Activated naive CD4-positive, alpha-beta T cell treated with anti-CD3 and anti-CD28 coated beads for 36 hours (primary cell): ENCODE data around the gene CCDC27. TPM values are rescaled to one million over a fixed set of nuclear protein-coding genes. Genes with fewer than 3 reads are reported as not detected.
A peak's percentile ranks its signal among the peaks of the same experiment; 100 is the strongest.

Experiments used
- CTCF ChIA-PET: fragments of 350-600 bp; sonication (Branson Sonifier 250); formaldehyde crosslinking; loops from one replicate; lab custom pipeline; 2021; ENCODE audit warnings: antibody characterized with exemption; lab: Charles Lee
- DNase-seq: peaks from one replicate; pipeline ENCODE4 v3.0.0-alpha.2; 2020
- H3K27ac Mint-ChIP-seq: one replicate; pipeline ENCODE4 v1.8.0; 2021; ENCODE audit warnings: mild to moderate bottlenecking, mixed read lengths
- H3K27me3 Mint-ChIP-seq: one replicate; pipeline ENCODE4 v1.8.0; 2021; ENCODE audit warnings: low read depth, mixed read lengths
- H3K36me3 Mint-ChIP-seq: one replicate; pipeline ENCODE4 v1.8.0; 2021; ENCODE audit warnings: low read depth, mixed read lengths
- H3K4me1 Mint-ChIP-seq: one replicate; pipeline ENCODE4 v1.8.0; 2021; ENCODE audit warnings: low read depth, mixed read lengths
- H3K4me3 Mint-ChIP-seq: one replicate; pipeline ENCODE4 v1.8.0; 2021; ENCODE audit warnings: mild to moderate bottlenecking, moderate library complexity, mixed read lengths
- H3K9me3 Mint-ChIP-seq: one replicate; pipeline ENCODE4 v1.8.0; 2021; ENCODE audit warnings: mixed read lengths
- intact Hi-C: fragments of 100-400 bp; cut with micrococcal nuclease; formaldehyde crosslinking; loops from one replicate; pipeline ENCODE4 v1.15.1; 2023
- total RNA-seq, 2 experiments: library from RNA; stranded (reverse); gene quantifications; one replicate each; pipeline ENCODE4 v1.2.3, GENCODE V29; 2021

The CCDC27 gene
- total RNA-seq, 2 experiments from 2014 or later = not detected

- CTCF ChIA-PET = interaction anchor here (0.5 to 1.3 kb wide), 2 partner anchors 9 to 26 kb away, joined by 3 read pairs; no protein-coding TSS in a partner anchor
- H3K9me3 Mint-ChIP-seq = no peaks in the 10 kb centered on the region
- no peak for DNase-seq
- H3K27me3 Mint-ChIP-seq = no peaks in the 10 kb centered on the region
- H3K4me1 Mint-ChIP-seq = no peaks in the 10 kb centered on the region
- no peak overlapping the region for H3K4me3 Mint-ChIP-seq
- intact Hi-C loops = no loop called here
- H3K36me3 Mint-ChIP-seq = peaks cover 17% of the 10 kb centered on the region
- H3K27ac Mint-ChIP-seq = no peak overlapping the region
These were observed 25.7 kb downstream of the CCDC27 start for GRCh38 chr1:3777647-3778589.

- H3K27ac Mint-ChIP-seq = no peak overlapping the region
- intact Hi-C loops = no loop called here
- H3K9me3 Mint-ChIP-seq = no peaks in the 10 kb centered on the region
- no peaks in the 10 kb centered on the region for H3K4me1 Mint-ChIP-seq
- peaks cover 17% of the 10 kb centered on the region for H3K36me3 Mint-ChIP-seq
- DNase-seq = no peak
- H3K4me3 Mint-ChIP-seq = no peak overlapping the region
- CTCF ChIA-PET = interaction anchor here (0.5 to 1.3 kb wide), 2 partner anchors 8 to 25 kb away, joined by 3 read pairs; no protein-coding TSS in a partner anchor
- H3K27me3 Mint-ChIP-seq = no peaks in the 10 kb centered on the region
These were observed 26.5 kb downstream of the CCDC27 start for GRCh38 chr1:3778590-3779264.

GRCh38 chr1:3779265-3779911 is 27.1 kb downstream of the CCDC27 start:
- H3K9me3 Mint-ChIP-seq = no peaks in the 10 kb centered on the region
- peaks cover 19% of the 10 kb centered on the region for H3K36me3 Mint-ChIP-seq
- no peaks in the 10 kb centered on the region for H3K27me3 Mint-ChIP-seq
- CTCF ChIA-PET = interaction anchor here (1.3 kb wide), 1 partner anchor 25 kb away, joined by 3 read pairs; no protein-coding TSS in a partner anchor
- H3K27ac Mint-ChIP-seq = no peak overlapping the region
- H3K4me1 Mint-ChIP-seq = no peaks in the 10 kb centered on the region
- H3K4me3 Mint-ChIP-seq = no peak overlapping the region
- intact Hi-C loops = no loop called here
- no peak for DNase-seq

GRCh38 chr1:3779912-3780416 is 27.7 kb downstream of the CCDC27 start:
- Mint-ChIP-seq H3K9me3 (no peaks in the 10 kb centered on the region), H3K27ac (no peak overlapping the region), H3K4me3 (no peak overlapping the region), H3K4me1 (no peaks in the 10 kb centered on the region), H3K27me3 (no peaks in the 10 kb centered on the region), H3K36me3 (peaks cover 20% of the 10 kb centered on the region)
- intact Hi-C loops = no loop called here
- CTCF ChIA-PET = no interaction called here
- no peak for DNase-seq

GRCh38 chr1:3780901-3781300 is 28.7 kb downstream of the CCDC27 start:
- intact Hi-C loops = no loop called here
- H3K36me3 Mint-ChIP-seq = peaks cover 27% of the 10 kb centered on the region
- CTCF ChIA-PET = no interaction called here
- no peak overlapping the region for H3K4me3 Mint-ChIP-seq
- no peak for DNase-seq
- H3K4me1 Mint-ChIP-seq = no peaks in the 10 kb centered on the region
- no peak overlapping the region for H3K27ac Mint-ChIP-seq
- H3K27me3 Mint-ChIP-seq = no peaks in the 10 kb centered on the region
- H3K9me3 Mint-ChIP-seq = no peaks in the 10 kb centered on the region

GRCh38 chr1:3783651-3784474 is 31.6 kb downstream of the CCDC27 start:
- no peak overlapping the region for H3K27ac Mint-ChIP-seq
- H3K4me1 Mint-ChIP-seq = peaks cover 10% of the 10 kb centered on the region
- no peak overlapping the region for H3K4me3 Mint-ChIP-seq
- intact Hi-C loops = no loop called here
- H3K27me3 Mint-ChIP-seq = no peaks in the 10 kb centered on the region
- peaks cover 33% of the 10 kb centered on the region for H3K36me3 Mint-ChIP-seq
- CTCF ChIA-PET = interaction anchor here (0.7 kb wide), 1 partner anchor 8 kb away, joined by 3 read pairs; no protein-coding TSS in a partner anchor
- H3K9me3 Mint-ChIP-seq = no peaks in the 10 kb centered on the region
- DNase-seq = no peak

- Mint-ChIP-seq H3K27ac (no peak overlapping the region), H3K36me3 (peaks cover 28% of the 10 kb centered on the region), H3K27me3 (no peaks in the 10 kb centered on the region), H3K4me3 (no peak overlapping the region), H3K4me1 (peaks cover 10% of the 10 kb centered on the region), H3K9me3 (no peaks in the 10 kb centered on the region)
- intact Hi-C loops = no loop called here
- DNase-seq = no peak
- CTCF ChIA-PET = no interaction called here
These were observed 32.8 kb downstream of the CCDC27 start for GRCh38 chr1:3785045-3785444.

GRCh38 chr1:3785456-3786157 is 33.4 kb downstream of the CCDC27 start:
- intact Hi-C loops = no loop called here
- no peak overlapping the region for H3K27ac Mint-ChIP-seq
- no peak overlapping the region for H3K4me3 Mint-ChIP-seq
- peaks cover 23% of the 10 kb centered on the region for H3K36me3 Mint-ChIP-seq
- no peak for DNase-seq
- CTCF ChIA-PET = no interaction called here
- H3K9me3 Mint-ChIP-seq = no peaks in the 10 kb centered on the region
- H3K4me1 Mint-ChIP-seq = peaks cover 10% of the 10 kb centered on the region
- no peaks in the 10 kb centered on the region for H3K27me3 Mint-ChIP-seq

- CTCF ChIA-PET = interaction anchor here (0.6 to 1.3 kb wide), 2 partner anchors 8 to 15 kb away, joined by 3 read pairs; no protein-coding TSS in a partner anchor
- Mint-ChIP-seq H3K4me3 (no peak overlapping the region), H3K9me3 (no peaks in the 10 kb centered on the region), H3K27me3 (no peaks in the 10 kb centered on the region), H3K36me3 (peaks cover 18% of the 10 kb centered on the region), H3K4me1 (peaks cover 12% of the 10 kb centered on the region), H3K27ac (no peak overlapping the region)
- intact Hi-C loops = no loop called here
- DNase-seq = no peak
These were observed 34.5 kb downstream of the CCDC27 start for GRCh38 chr1:3786468-3787348.

- intact Hi-C loops = no loop called here
- Mint-ChIP-seq H3K4me3 (no peak overlapping the region), H3K4me1 (peaks cover 17% of the 10 kb centered on the region), H3K36me3 (peaks cover 16% of the 10 kb centered on the region), H3K9me3 (no peaks in the 10 kb centered on the region), H3K27me3 (no peaks in the 10 kb centered on the region), H3K27ac (no peak overlapping the region)
- peak; percentile 54 for DNase-seq
- CTCF ChIA-PET = interaction anchor here (1.3 kb wide), 1 partner anchor 14 kb away, joined by 3 read pairs; no protein-coding TSS in a partner anchor
These were observed 35.1 kb downstream of the CCDC27 start for GRCh38 chr1:3787349-3787715.
